GM21576 (cell line): ENCODE measurements around the gene LHFPL2.
A peak's percentile ranks its signal among the peaks of the same experiment; 100 is the strongest.

Experiments used
- ATAC-seq: cut with Tn5 transposase; IDR thresholded peaks from one replicate; pipeline ENCODE4 v1.9.1; 2021; ENCODE audit warnings: mild to moderate bottlenecking, moderate library complexity; ENCODE audit not compliant: unreplicated experiment

The LHFPL2 gene

GRCh38 chr5:78506261-78507024 lies 142.1 kb downstream of the LHFPL2 start:
- ATAC-seq = no peak

GRCh38 chr5:78505860-78506259 lies 142.7 kb downstream of the LHFPL2 start:
- ATAC-seq = no peak

- no peak for ATAC-seq
These were observed 143.6 kb downstream of the LHFPL2 start for GRCh38 chr5:78504704-78505677.

- no peak for ATAC-seq
These were observed 144.5 kb downstream of the LHFPL2 start for GRCh38 chr5:78503958-78504653.

- ATAC-seq = no peak
These were observed 146.9 kb downstream of the LHFPL2 start for GRCh38 chr5:78501411-78502352.

- ATAC-seq = no peak
These were observed 147.7 kb downstream of the LHFPL2 start for GRCh38 chr5:78500871-78501270.

DNA sequence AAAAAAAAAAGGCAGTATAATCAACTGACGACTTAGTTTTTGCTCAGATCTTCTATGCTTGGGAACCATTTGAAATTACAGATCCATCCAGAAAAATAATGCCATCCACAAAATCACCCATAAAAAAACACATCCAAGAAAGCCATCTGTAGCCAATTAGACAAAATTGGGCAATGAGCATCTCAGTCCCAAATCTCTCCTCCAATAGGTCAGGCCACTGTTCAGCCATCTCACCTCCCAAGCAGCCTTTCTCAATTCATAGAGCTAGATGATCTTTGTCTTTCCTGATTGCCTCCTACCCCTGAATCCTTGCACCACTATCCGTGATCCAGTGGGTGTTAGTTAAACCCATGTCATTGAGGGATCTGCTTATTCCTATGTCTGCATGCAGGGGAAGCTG lies 148.5 kb downstream of the LHFPL2 start:
- no peak for ATAC-seq

GRCh38 chr5:78499485-78499884 lies 149.1 kb downstream of the LHFPL2 start:
- no peak for ATAC-seq

DNA sequence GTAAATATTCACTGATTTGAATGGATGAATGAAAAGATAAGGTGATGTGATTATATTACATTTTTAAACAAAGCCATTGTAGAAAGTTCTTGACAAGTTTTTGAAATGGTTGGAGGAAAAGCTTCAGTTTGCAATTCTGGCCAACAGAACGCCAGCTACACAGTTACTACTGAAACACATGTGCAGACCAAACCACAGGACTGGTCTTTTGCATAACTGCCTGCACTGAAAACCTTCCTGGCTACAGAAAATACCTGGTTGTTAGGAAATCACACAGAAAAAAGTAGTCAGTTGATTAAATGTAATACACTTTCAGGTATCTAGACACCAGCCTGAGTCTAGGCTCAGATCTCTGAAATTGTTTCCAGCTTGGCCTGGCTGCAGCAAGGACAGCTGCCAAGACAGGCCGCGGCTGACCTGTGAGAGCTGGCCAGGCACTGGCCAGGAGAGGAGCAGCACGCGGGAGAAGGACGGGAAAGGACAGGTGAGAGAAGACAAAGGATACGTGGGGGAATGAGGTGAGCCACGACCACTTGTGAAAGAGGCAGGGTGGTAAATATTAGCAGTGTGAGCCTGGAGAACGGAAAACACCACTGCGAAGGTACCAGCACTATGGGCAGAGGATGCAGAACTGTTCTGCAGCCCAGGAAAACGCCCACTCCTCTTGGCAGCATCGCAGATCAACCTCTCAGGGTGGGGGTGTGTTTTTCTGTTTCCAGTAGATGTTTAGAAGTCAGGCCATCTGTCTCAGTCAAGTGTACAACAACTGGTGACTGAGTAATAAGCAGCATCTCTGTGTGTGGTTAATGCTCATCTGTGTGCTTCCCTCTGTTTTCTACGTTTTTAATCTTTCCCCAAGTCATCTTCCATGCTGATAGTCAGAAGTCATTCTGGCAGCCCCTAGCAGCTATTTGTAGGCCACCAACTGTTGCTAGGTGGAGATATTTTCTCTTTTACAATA lies 150.7 kb downstream of the LHFPL2 start:
- ATAC-seq = no peak

GRCh38 chr5:78496373-78496772 lies 152.2 kb downstream of the LHFPL2 start:
- ATAC-seq = no peak

- no peak for ATAC-seq
These were observed 152.8 kb downstream of the LHFPL2 start for GRCh38 chr5:78495800-78496199.

GRCh38 chr5:78492650-78493049 lies 155.9 kb downstream of the LHFPL2 start:
- no peak for ATAC-seq

GRCh38 chr5:78492224-78492623 lies 156.3 kb downstream of the LHFPL2 start:
- no peak for ATAC-seq

DNA sequence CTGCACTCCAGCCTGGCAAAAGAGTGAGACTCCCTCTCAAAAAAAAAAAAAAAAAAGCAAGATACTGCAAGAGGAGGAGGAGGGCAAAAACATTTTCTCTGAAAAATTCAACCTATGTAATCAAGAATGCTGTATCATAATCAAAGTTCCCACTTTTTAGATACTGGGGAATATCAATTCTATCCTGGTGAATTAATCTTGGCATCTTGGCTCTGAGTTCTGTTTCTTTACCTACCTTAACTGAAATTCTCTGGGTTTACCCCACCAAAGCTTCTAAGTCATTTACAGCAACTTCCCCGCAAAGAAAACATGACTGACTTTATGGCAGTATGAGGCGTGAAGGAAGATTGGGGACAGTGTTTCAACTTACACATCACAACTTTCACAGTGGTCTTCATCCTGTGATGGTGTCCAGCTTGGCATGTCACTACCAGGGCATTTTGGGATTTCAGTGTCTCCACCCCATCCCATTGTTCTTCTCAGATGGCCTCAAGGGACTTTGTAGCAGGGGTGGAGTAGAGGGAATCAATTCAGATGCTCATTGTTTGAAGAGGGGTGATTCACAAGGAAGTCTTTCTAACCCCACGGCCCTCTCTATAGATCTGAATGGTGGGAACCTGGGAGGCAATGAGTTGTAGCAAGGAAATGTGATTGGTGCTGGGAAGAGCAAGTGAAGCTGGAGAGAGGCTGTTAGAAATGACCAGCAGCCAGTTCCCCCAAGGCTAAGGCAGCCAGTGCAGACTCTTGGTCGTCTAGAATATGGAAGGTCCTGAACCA lies 157.7 kb downstream of the LHFPL2 start:
- ATAC-seq = no peak

- no peak for ATAC-seq
These were observed 160.7 kb downstream of the LHFPL2 start for GRCh38 chr5:78487846-78488245.

DNA sequence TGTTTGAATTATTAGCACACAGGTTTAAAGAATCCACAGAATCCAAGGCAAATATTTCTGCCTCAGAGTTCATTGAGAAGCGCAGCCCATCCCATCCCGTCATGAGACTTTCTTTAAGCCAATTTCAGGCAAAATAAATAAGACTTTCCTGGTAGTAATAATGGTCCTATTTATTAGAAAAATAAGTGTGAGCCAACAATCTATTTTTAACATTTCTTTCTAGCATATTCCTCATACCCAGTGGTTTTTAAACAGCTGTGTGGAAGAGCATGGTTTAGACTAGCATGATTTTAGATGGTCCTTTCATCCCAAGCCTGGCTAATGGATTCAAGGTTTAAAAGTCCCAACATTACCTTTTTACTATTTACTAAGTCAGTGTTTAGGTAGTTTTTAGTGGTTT lies 162.4 kb downstream of the LHFPL2 start:
- ATAC-seq = no peak

- ATAC-seq = peak; percentile 88
These were observed 164.6 kb downstream of the LHFPL2 start for GRCh38 chr5:78483809-78484521.

- no peak for ATAC-seq
These were observed 165.6 kb downstream of the LHFPL2 start for GRCh38 chr5:78482948-78483347.
